Endothelial cell of umbilical vein (primary cell): ENCODE results near the gene FAM32A. TPM values are rescaled to one million over a fixed set of nuclear protein-coding genes. Genes with fewer than 3 reads are reported as not detected.

Experiments
- BruUV-seq: library from RNA; stranded (reverse); fragments of 400-500 nt; replicated peaks from 2 replicates; lab custom pipeline; 2021; lab: Mats Ljungman, UMichigan
- CTCF ChIA-PET: fragments of 300-600, 350-600 bp; sonication (Branson Sonifier 250); formaldehyde crosslinking; loops from one replicate; lab custom pipeline; 2021; ENCODE audit warnings: antibody characterized with exemption, inconsistent platforms; lab: Charles Lee
- POLR2A ChIA-PET: fragments of 300-600, 350-600 bp; sonication (Branson Sonifier 250); formaldehyde crosslinking; loops from one replicate; lab custom pipeline; 2021; ENCODE audit warnings: antibody characterized with exemption, inconsistent platforms; lab: Charles Lee
- DNase-seq: peaks from one replicate; pipeline ENCODE4 v3.0.0-alpha.2; 2011; ENCODE audit warnings: low read depth, low spot score
- FAIRE-seq: peaks from 2 replicates; lab custom pipeline; 2011; peaks lifted over from hg19 to GRCh38; lab: Jason Lieb, UNC
- H2AFZ ChIP-seq: 2 replicates; pipeline ENCODE4 v1.6.0; 2012; ENCODE audit warnings: low read depth, low read length, control low read depth, inconsistent platforms
- H3K27ac ChIP-seq: 2 replicates; pipeline ENCODE4 v1.5.1; 2011; ENCODE audit warnings: low read depth, mild to moderate bottlenecking, control low read depth, low read length, moderate library complexity; ENCODE audit not compliant: insufficient read depth
- H3K27me3 ChIP-seq, 2 experiments: 2 replicates each; pipeline versions ENCODE4 v1.6.0 to v1.6.1; 2011; ENCODE audit warnings: low read length in 2 of 2, mixed read lengths in 1 of 2; ENCODE audit not compliant: control insufficient read depth in 2 of 2, insufficient read depth in 2 of 2
- H3K36me3 ChIP-seq, 2 experiments: 2 replicates in 1 of 2; 3 replicates in 1 of 2; pipeline ENCODE4 v1.5.1; 2011; ENCODE audit warnings: low read length in 2 of 2, mild to moderate bottlenecking in 1 of 2, moderate library complexity in 1 of 2; ENCODE audit not compliant: control insufficient read depth in 2 of 2, insufficient read depth in 2 of 2; ENCODE audit errors: extremely low read depth in 1 of 2
- H3K4me1 ChIP-seq: 3 replicates; pipeline ENCODE4 v1.5.1; 2011; ENCODE audit warnings: mild to moderate bottlenecking, low read length; ENCODE audit not compliant: control insufficient read depth, insufficient read depth; ENCODE audit errors: extremely low read depth
- H3K4me2 ChIP-seq: 2 replicates; pipeline ENCODE4 v1.6.1; 2011; ENCODE audit warnings: low read length, control low read depth, mixed read lengths; ENCODE audit not compliant: insufficient read depth
- H3K4me3 ChIP-seq, 3 experiments: fragments of 200-600 bp in 1 of 3; sonication (generic), shearing (Covaris generic) in 1 of 3; replicated peaks in 1 of 3; 2 replicates each; pipeline ENCODE4 v1.5.1; 2011 to 2016; ENCODE audit warnings: control low read depth in 3 of 3, low read length in 3 of 3, mild to moderate bottlenecking in 2 of 3, inconsistent platforms in 1 of 3, low read depth in 1 of 3, moderate library complexity in 1 of 3; ENCODE audit not compliant: insufficient read depth in 1 of 3
- H3K79me2 ChIP-seq: 2 replicates; pipeline ENCODE4 v1.6.0; 2012; ENCODE audit warnings: low read length, inconsistent platforms; ENCODE audit not compliant: control insufficient read depth, insufficient read depth
- H3K9ac ChIP-seq: replicated peaks from 2 replicates; pipeline ENCODE3; 2011; ENCODE audit warnings: low read length, control low read depth; ENCODE audit not compliant: insufficient read depth; ENCODE audit errors: extremely low read depth
- H3K9me1 ChIP-seq: replicated peaks from 3 replicates; pipeline ENCODE4 v1.6.0; 2011; ENCODE audit warnings: mild to moderate bottlenecking, low read length; ENCODE audit not compliant: control insufficient read depth, insufficient read depth; ENCODE audit errors: extremely low read depth
- H3K9me3 ChIP-seq: replicated peaks from 2 replicates; pipeline ENCODE4 v1.5.1; 2012; ENCODE audit warnings: low read length, inconsistent platforms; ENCODE audit not compliant: control insufficient read depth, insufficient read depth
- H4K20me1 ChIP-seq: replicated peaks from 2 replicates; pipeline ENCODE3; 2011; ENCODE audit warnings: mild to moderate bottlenecking, low read length; ENCODE audit not compliant: control insufficient read depth, insufficient read depth; ENCODE audit errors: extremely low read depth
- CTCF ChIP-seq, 2 donors: IDR thresholded peaks; 1 replicate in 1 of 2; 2 replicates in 1 of 2; pipeline ENCODE4 v1.5.1; 2011; ENCODE audit warnings: low read length in 2 of 2, mild to moderate bottlenecking in 2 of 2, moderate library complexity in 2 of 2, control low read depth in 1 of 2, inconsistent platforms in 1 of 2, low read depth in 1 of 2; ENCODE audit not compliant: insufficient read depth in 1 of 2; ENCODE audit errors: extremely low read depth in 1 of 2
- EZH2 ChIP-seq: IDR thresholded peaks from 2 replicates; pipeline ENCODE4 v1.6.1; 2012; ENCODE audit warnings: borderline replicate concordance, low read depth, mild to moderate bottlenecking, moderate library complexity, low read length, inconsistent platforms; ENCODE audit not compliant: severe bottlenecking
- FOS ChIP-seq: IDR thresholded peaks from 2 replicates; pipeline ENCODE4 v1.6.1; 2011; ENCODE audit warnings: mild to moderate bottlenecking, low read length, moderate library complexity, borderline replicate concordance; ENCODE audit not compliant: insufficient read depth
- GATA2 ChIP-seq: IDR thresholded peaks from 2 replicates; pipeline ENCODE4 v1.7.0; 2011; ENCODE audit warnings: low read depth, mild to moderate bottlenecking, moderate library complexity, mixed read lengths, low read length; ENCODE audit not compliant: insufficient read length, insufficient read depth
- JUN ChIP-seq: IDR thresholded peaks from 2 replicates; pipeline ENCODE4 v1.6.1; 2011; ENCODE audit warnings: borderline replicate concordance, low read depth; ENCODE audit not compliant: insufficient read length, insufficient read depth
- MAX ChIP-seq: IDR thresholded peaks from 2 replicates; pipeline ENCODE4 v1.6.1; 2011; ENCODE audit not compliant: insufficient read depth, insufficient read length
- MYC ChIP-seq: IDR thresholded peaks from one replicate; pipeline ENCODE4 v1.6.1; 2011; ENCODE audit warnings: mild to moderate bottlenecking, low read depth, low read length
- POLR2A ChIP-seq: IDR thresholded peaks from 2 replicates; pipeline ENCODE4 v1.6.1; 2012; ENCODE audit warnings: low read depth, mild to moderate bottlenecking, control low read depth, low read length
- POLR2AphosphoS5 ChIP-seq: IDR thresholded peaks from 2 replicates; pipeline ENCODE4 v1.6.1; 2012; ENCODE audit warnings: low read depth, mild to moderate bottlenecking, control low read depth, low read length, moderate library complexity; ENCODE audit not compliant: insufficient read depth
- dilution Hi-C: fragments of 300-500 bp; cut with MboI; formaldehyde crosslinking; loops from one replicate; pipeline ENCODE4 v1.15.0; 2019; ENCODE audit warnings: low sequenced_read_pairs; ENCODE audit not compliant: extremely low pct_ligation_motif_present
- intact Hi-C: fragments of 100-400 bp; cut with micrococcal nuclease; formaldehyde crosslinking; loops from one replicate; pipeline ENCODE4 v1.10.0; 2022
- polyA plus RNA-seq, 4 experiments: library from polyadenylated mRNA; depleted of rRNA in 3 of 4; stranded (reverse) in 3 of 4; unstranded in 1 of 4; fragments of >200 nt; gene quantifications; 2 replicates each; pipeline versions ENCODE4 v1.2.1 to v1.2.3, GENCODE V29; 2011 to 2012; ENCODE audit warnings: missing spikeins in 1 of 4
- total RNA-seq: library from RNA; stranded (reverse); gene quantifications from 2 replicates; pipeline ENCODE4 v1.2.3, GENCODE V29; 2021

Gene FAM32A
- total and polyA plus RNA-seq, 2 donors (not counting 3 experiments of a cell fraction or from before 2014, with no cell fraction given), result 82.8 to 130 TPM

GRCh38 chr19:16210168-16210567 is 25.0 kb downstream of the FAM32A start:
- dilution Hi-C loops (loop anchor here (25.0 kb wide), 1 partner anchor 152 kb away; no protein-coding TSS in a partner anchor), intact Hi-C loops (no loop called here)
- TF ChIP-seq POLR2AphosphoS5, result no peak
- no peak for TF ChIP-seq POLR2A
- TF ChIP-seq EZH2, result no peak
- Histone ChIP-seq H3K4me2 (no peak overlapping the region), H4K20me1 (no peaks in the 10 kb centered on the region), H3K27ac (no peak overlapping the region), H2AFZ (no peak overlapping the region), H3K36me3 (peaks cover 0 to 27% of the 10 kb centered on the region in 2 experiments), H3K9me1 (no peaks in the 10 kb centered on the region), H3K4me1 (no peaks in the 10 kb centered on the region), H3K79me2 (peaks cover 33% of the 10 kb centered on the region), H3K9ac (no peak overlapping the region), H3K27me3 (no peaks in the 10 kb centered on the region), H3K9me3 (no peaks in the 10 kb centered on the region), H3K4me3 (no peak overlapping the region)
- no peak for DNase-seq
- BruUV-seq, result no TSS peak
- ChIA-PET CTCF (no interaction called here), POLR2A (interaction anchor here (0.6 kb wide), 1 partner anchor 121 kb away, joined by 7 read pairs; no protein-coding TSS in a partner anchor)
- no peak for FAIRE-seq

- FAIRE-seq, result no peak
- no peaks in the 10 kb centered on the region for H4K20me1 ChIP-seq
- no peaks in the 10 kb centered on the region for H3K4me1 ChIP-seq
- H3K27ac ChIP-seq, result no peak overlapping the region
- ChIA-PET POLR2A (no interaction called here), CTCF (no interaction called here)
- no peaks in the 10 kb centered on the region for H3K9me3 ChIP-seq
- TF ChIP-seq MAX, result no peak
- no peak for TF ChIP-seq POLR2AphosphoS5
- TF ChIP-seq EZH2, result no peak
- TF ChIP-seq JUN, result no peak
- TF ChIP-seq POLR2A, result no peak
- TF ChIP-seq CTCF (IDR thresholded peaks at IDR 0.05; ENCODE audit: extremely low read depth in 1 of 2, insufficient read depth in 1 of 2, low read depth in 1 of 2, low read length in 2 of 2), result no peak
- TF ChIP-seq FOS, result no peak
- TF ChIP-seq MYC, result no peak
- TF ChIP-seq GATA2, result no peak
- no TSS peak for BruUV-seq
- peaks cover 0 to 24% of the 10 kb centered on the region in 2 experiments for H3K36me3 ChIP-seq
- no peak overlapping the region for H3K9ac ChIP-seq
- dilution Hi-C loops (loop anchor here (25.0 kb wide), 1 partner anchor 149 kb away; no protein-coding TSS in a partner anchor), intact Hi-C loops (no loop called here)
- H2AFZ ChIP-seq, result no peak overlapping the region
- DNase-seq, result no peak
- no peak overlapping the region for H3K4me2 ChIP-seq
- H3K79me2 ChIP-seq, result peaks cover 42% of the 10 kb centered on the region
- no peak overlapping the region for H3K4me3 ChIP-seq
- H3K9me1 ChIP-seq, result no peaks in the 10 kb centered on the region
- H3K27me3 ChIP-seq, result no peaks in the 10 kb centered on the region
Observed at GRCh38 chr19:16213076-16213475, 27.9 kb downstream of the FAM32A start.
